T-helper 2 cell treated with Interferon-gamma antibody and Interleukin-4, amounts not matched to agents 5 μg/mL and 100 μg/mL, for 36 hours (primary cell): ENCODE results near the gene SULF2.
"Not testable (repeated sequence)": the region's sequence is repeated elsewhere in the genome, so short reads cannot be mapped to it uniquely, and the experiment has no call there.

Source experiments
- DNase-seq: peaks from one replicate; pipeline ENCODE4 v3.0.0; 2021; ENCODE audit warnings: low spot score
- H3K27ac Mint-ChIP-seq: one replicate; pipeline ENCODE4 v1.8.0; 2021; ENCODE audit warnings: mild to moderate bottlenecking, mixed read lengths
- H3K27me3 Mint-ChIP-seq: one replicate; pipeline ENCODE4 v1.8.0; 2021; ENCODE audit warnings: low read depth, mixed read lengths
- H3K36me3 Mint-ChIP-seq: one replicate; pipeline ENCODE4 v1.8.0; 2021; ENCODE audit warnings: low read depth, mixed read lengths
- H3K4me1 Mint-ChIP-seq: one replicate; pipeline ENCODE4 v1.8.0; 2021; ENCODE audit warnings: low read depth, mixed read lengths
- H3K4me3 Mint-ChIP-seq: one replicate; pipeline ENCODE4 v1.8.0; 2022; ENCODE audit warnings: mild to moderate bottlenecking, moderate library complexity, mixed read lengths
- H3K9me3 Mint-ChIP-seq: one replicate; pipeline ENCODE4 v1.8.0; 2021; ENCODE audit warnings: mixed read lengths

Gene SULF2

DNA sequence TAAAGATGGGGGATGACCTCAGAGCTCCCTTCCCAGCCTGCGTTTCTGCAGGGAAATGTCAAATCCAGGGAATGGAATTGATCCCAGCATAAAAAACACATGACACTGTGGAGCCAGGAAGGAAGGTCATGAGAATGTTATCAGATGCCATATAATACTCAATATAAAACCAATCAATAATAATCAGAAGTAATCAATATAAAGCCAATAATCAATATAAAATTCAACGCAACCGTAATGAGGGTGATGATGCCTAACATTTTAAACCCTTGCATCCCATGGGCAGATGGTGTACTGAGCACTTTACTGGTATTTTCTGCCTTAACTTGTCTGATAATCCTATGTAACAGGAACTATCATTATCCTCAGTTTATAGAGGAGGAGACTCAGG is 30.1 kb upstream of the SULF2 start:
- peaks cover 15% of the 10 kb centered on the region for H3K27me3 Mint-ChIP-seq

DNA sequence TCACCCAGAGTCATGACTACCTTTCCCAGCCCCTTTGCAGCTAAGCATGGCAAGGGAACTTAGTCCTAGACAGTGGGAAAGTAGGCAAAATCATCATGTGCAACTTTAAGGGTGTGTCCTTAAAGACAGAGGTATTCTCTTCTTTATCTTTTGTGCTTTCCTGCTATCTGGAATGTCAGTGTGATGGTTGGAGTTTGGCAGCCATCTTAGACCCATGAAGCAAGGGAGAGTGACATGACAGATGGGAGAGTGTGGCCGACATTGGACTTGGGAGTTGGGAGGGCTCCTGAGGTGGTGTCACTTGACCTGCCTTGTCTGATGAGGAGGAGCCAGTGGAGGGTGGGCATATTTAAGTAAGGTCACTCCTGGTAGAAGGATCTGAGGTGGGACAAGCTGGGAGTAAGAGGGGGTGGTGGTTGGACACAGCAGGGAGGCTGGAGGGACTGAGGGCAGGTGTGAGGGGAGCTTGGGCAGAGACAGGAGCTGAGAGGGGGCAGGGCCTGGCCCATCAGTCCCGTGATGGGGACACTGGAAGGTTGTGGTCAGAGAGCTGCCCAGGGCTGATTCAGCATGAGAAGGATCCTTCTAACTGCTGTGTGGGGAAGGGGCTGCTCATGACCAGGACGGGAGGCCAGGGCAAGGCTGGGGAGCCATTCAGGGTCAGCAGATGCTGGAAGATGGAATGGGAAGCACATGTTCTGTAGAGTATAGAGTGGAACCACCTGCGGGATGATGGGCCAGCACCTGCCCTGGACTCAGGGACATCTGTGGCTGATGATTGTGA is 29.5 kb upstream of the SULF2 start:
- H3K36me3 Mint-ChIP-seq, result no peaks in the 10 kb centered on the region
- no peak overlapping the region for H3K4me3 Mint-ChIP-seq
- DNase-seq, result no peak
- peaks cover 15% of the 10 kb centered on the region for H3K27me3 Mint-ChIP-seq
- H3K4me1 Mint-ChIP-seq, result no peaks in the 10 kb centered on the region
- H3K27ac Mint-ChIP-seq, result no peak overlapping the region
- H3K9me3 Mint-ChIP-seq, result no peaks in the 10 kb centered on the region

More for the DNA sequence above, 30.1 kb upstream of the SULF2 start:
- H3K4me3 Mint-ChIP-seq, result no peak overlapping the region
- DNase-seq, result no peak
- H3K9me3 Mint-ChIP-seq, result no peaks in the 10 kb centered on the region
- no peaks in the 10 kb centered on the region for H3K36me3 Mint-ChIP-seq
- no peak overlapping the region for H3K27ac Mint-ChIP-seq
- no peaks in the 10 kb centered on the region for H3K4me1 Mint-ChIP-seq

DNA sequence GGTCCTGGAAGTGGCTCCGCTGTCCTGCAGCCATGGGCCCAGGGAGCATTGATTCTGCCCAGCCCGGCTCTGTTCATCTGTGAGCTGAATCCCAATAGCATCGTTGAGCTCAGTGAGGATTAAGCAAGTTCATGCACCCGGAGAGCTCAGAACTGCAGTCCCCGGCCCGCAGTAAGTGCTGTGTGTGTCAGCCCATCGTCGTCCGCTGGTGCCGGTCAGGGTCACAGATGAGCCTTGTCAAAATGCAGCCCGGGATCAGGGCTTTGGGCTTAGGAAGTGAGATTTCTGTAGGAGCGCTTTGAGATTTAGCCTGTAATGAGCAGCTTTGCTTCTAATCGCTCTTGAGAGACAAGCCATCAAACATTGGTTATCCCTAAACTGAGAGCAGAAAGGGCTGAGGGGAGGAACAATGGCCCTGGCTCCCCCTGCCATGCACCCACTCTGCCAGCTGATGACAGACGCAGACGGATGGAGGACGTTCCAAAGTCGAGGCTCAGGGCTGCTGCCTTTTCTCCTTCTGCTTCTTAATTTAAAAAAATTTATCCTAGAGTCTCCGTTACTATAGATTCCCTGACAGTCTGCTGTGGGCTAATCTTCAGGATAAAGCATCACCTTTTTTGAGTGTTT is 25.6 kb upstream of the SULF2 start:
- H3K27me3 Mint-ChIP-seq, result peaks cover 15% of the 10 kb centered on the region
- no peak for DNase-seq
- no peaks in the 10 kb centered on the region for H3K36me3 Mint-ChIP-seq
- H3K4me3 Mint-ChIP-seq, result no peak overlapping the region
- no peaks in the 10 kb centered on the region for H3K9me3 Mint-ChIP-seq
- no peak overlapping the region for H3K27ac Mint-ChIP-seq
- H3K4me1 Mint-ChIP-seq, result no peaks in the 10 kb centered on the region

DNA sequence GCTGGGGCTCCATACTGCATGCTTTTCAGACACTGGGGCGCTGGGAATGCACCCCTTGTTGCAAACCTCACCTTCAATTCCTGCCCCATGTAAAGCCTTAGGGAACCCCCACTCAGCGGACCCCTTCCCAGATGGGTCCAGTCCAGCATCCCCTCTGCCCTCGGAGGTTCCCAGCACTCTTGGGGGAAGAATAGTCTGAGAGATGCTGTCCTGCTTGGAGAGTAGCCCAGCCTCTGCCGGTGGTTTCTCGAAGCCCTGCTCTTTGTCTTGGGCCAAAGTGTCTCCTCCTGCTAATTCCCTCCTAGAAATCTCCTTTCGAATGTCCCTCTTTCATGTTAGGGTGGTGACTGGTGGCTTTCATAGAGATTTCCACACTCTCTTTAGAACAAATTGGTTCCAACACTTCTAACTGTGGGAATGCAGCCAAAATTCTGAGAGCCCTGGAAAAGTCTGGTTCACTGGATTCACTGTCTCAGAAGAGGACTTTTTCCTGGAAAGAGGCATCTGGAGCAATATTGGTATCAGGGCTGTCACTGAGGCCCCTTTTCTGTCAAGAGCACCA is 24.9 kb upstream of the SULF2 start:
- Mint-ChIP-seq H3K4me3 (no peak overlapping the region), H3K27me3 (peaks cover 15% of the 10 kb centered on the region), H3K4me1 (no peaks in the 10 kb centered on the region), H3K27ac (no peak overlapping the region), H3K9me3 (no peaks in the 10 kb centered on the region), H3K36me3 (no peaks in the 10 kb centered on the region)
- DNase-seq, result no peak

DNA sequence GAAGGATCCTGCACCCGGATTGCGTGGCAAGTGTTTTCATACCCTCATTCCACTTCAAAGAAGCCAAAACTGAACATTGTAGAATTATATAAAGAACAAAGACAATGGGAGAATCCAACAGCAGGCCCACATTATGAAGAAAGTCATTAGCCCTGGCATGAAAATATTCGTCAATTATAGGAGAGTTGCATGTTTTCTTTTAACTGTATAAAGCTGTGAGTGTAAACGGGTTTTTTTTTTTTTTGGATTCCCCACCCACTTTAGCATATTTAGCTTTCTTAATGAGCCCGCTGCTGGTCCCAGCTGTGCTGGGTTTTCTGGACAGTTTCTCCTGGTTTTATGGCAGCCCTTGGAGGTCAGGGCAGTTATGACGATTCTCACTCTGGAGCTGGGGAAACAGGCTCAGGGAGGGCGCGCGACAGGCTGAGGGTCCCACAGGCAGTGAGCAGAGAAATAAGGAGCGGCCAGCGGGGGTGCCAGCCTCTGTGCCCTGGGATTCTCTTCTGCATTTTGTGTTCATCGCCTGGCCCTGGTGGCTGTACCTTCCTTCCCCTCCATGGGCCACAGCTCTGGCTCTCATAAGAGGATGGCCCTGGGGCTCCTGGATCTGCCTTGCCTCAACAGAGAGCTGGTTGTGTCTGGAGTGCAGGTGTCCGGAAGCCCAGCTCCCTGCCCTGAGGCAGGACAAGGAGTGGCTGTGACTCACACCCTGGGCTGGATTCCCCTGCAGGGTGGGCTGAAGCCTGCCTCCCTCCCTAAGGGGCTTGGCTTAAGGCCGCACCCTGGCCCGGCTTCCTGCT is 24.1 kb upstream of the SULF2 start:
- Mint-ChIP-seq H3K27me3 (peaks cover 15% of the 10 kb centered on the region), H3K36me3 (no peaks in the 10 kb centered on the region), H3K27ac (no peak overlapping the region), H3K4me1 (no peaks in the 10 kb centered on the region), H3K4me3 (no peak overlapping the region), H3K9me3 (no peaks in the 10 kb centered on the region)
- DNase-seq, result no peak

DNA sequence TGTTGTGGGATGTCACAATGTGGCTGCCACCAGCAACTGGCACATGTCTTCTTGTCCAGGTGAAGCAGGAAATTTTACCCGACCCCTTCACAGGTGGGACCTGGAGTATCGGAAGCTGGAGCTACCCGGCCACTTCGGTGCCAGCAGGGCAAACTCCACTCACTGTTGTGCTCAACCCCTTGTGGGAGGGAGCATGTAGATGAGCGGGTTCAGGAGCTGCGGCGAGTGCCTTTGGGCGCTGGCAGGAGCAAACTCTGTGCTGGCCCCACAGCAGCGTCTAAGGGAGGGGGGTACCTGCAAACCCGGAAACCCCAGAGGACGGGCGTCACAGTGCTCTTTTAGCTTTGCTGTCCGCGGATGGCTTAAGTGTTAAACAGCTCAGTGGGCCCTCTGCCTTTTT is 20.7 kb upstream of the SULF2 start:
- H3K4me1 Mint-ChIP-seq, result no peaks in the 10 kb centered on the region
- H3K27ac Mint-ChIP-seq, result no peak overlapping the region
- no peaks in the 10 kb centered on the region for H3K9me3 Mint-ChIP-seq
- no peak overlapping the region for H3K4me3 Mint-ChIP-seq
- no peak for DNase-seq
- H3K27me3 Mint-ChIP-seq, result no peaks in the 10 kb centered on the region
- no peaks in the 10 kb centered on the region for H3K36me3 Mint-ChIP-seq

DNA sequence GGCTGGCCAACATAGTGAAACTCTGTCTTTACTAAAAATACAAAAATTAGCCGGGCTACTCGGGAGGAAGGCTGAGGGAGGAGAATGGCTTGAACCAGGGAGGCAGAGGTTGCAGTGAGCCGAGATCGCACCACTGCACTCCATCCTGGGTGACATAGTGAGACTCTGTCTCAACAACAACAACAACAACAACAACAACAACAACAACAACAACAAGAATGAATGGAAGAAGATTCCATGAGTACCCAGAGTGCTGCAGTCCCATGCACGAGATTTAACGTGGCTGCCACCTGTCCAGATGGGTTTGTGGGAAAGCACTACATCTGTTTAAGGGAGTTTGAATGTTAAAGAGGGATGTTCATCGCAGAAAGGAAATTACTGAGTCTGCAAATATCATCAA is 19.7 kb upstream of the SULF2 start:
- not testable (repeated sequence) for H3K27me3 Mint-ChIP-seq, H3K36me3 Mint-ChIP-seq, H3K4me3 Mint-ChIP-seq, H3K27ac Mint-ChIP-seq, H3K9me3 Mint-ChIP-seq, DNase-seq, H3K4me1 Mint-ChIP-seq

DNA sequence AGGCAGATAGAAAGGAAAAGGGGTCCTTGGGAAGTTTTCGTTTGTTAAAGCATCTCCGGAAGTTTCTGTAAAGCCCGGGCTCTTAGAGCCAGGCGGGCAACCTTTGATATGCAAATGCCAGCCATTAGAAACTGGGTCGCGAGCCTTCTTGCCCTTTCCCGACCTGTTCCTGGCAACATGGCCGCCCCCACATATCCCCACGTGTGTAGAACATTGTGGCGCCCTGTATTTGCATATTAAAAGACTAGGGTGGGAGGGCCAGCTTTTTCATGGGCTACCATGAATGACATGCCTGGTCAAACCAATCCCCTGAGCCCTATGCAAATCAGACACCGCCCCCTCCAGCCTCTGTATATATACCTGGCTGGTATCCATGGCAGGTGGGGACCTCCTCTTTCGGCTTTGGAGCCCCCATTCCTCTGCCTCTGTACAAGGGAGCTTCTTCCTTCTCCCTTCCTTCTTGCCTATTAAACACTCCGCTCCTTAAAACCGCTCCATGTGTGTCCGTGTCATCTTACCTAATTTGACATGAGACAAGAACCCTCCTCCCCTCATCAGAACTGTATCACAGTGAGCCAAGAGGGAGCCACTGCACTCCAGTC is 19.0 kb upstream of the SULF2 start:
- not testable (repeated sequence) for H3K27ac Mint-ChIP-seq, H3K9me3 Mint-ChIP-seq, DNase-seq, H3K27me3 Mint-ChIP-seq, H3K4me3 Mint-ChIP-seq, H3K4me1 Mint-ChIP-seq, H3K36me3 Mint-ChIP-seq

DNA sequence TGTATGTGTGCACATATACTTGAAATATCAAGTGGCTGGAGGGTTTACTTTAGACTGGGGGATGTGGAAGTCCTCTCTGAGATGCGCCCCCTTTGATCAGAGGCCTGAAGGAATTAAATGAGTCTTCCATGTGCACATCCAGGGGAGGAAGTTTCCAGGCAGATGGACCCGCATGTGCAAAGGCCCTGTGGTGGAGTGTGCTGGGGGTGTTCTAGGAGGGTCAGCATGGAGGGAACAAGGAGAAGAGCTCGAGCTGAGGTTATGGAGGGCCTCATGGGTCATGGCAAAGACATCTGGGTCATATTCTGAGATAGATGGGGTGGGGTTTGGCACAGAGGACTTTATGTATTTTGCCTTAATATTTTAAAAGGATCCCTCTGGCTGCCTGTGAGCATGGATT is 17.7 kb upstream of the SULF2 start:
- Mint-ChIP-seq H3K27me3 (peaks cover 2% of the 10 kb centered on the region), H3K36me3 (no peaks in the 10 kb centered on the region), H3K4me3 (no peak overlapping the region), H3K4me1 (no peaks in the 10 kb centered on the region), H3K9me3 (no peaks in the 10 kb centered on the region), H3K27ac (no peak overlapping the region)
- DNase-seq, result no peak

DNA sequence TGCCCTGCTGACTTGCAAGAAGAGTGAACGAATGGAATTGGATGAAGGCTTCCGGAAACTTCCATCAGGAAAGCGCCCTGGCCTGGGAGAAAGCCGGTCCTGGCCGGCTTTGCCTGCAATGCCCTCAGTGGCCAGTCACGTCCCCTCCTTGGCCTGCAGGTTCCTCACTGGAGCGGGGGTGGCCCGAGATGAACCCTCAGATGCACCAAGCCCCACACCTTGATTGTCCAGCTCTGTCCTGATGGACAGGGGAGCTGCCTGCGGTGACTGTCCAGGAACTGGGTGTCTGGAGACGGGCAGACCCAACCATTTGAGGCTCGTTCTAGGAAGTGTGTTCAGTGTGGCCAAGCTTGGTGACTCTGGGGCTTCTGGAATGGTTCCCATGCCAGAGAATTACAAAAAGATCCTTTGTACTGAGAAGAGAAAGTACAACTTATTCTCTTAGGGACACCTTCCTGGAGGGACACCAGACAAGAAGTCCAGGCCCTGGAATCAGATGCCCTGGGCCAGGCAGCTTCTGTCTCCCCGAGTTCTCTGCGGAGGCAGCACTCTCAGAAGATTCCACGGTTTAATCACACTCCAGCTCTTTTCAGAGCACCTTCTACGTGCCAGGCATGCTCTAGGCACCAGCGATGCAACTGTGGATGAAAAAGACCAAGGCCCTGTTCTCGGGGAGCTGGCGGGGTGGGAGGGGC is 17.1 kb upstream of the SULF2 start:
- peaks cover 2% of the 10 kb centered on the region for H3K27me3 Mint-ChIP-seq
- H3K9me3 Mint-ChIP-seq, result no peaks in the 10 kb centered on the region
- no peaks in the 10 kb centered on the region for H3K4me1 Mint-ChIP-seq
- no peak overlapping the region for H3K4me3 Mint-ChIP-seq
- DNase-seq, result no peak
- no peak overlapping the region for H3K27ac Mint-ChIP-seq
- H3K36me3 Mint-ChIP-seq, result no peaks in the 10 kb centered on the region

DNA sequence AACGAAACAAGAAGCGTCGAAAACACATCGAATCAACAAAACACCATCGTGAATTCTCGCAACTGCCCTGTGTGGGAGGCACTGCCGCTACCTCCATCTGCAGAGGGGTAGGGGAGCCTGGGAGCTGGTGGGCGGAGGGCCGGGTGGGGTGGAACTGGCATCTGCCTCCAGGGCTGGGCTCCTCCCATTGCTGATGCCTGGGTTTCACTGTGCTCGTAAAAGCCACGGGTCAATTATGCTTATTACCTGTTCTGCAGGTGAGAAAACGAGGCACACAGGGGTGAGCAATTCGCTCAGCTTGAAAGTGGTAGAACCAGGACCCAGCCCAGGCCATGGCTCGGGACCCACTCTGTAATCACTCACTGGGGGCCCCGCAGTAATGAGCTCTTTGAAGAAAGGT is 16.5 kb upstream of the SULF2 start:
- no peak for DNase-seq
- no peaks in the 10 kb centered on the region for H3K36me3 Mint-ChIP-seq
- H3K4me3 Mint-ChIP-seq, result no peak overlapping the region
- no peak overlapping the region for H3K27ac Mint-ChIP-seq
- H3K4me1 Mint-ChIP-seq, result no peaks in the 10 kb centered on the region
- H3K9me3 Mint-ChIP-seq, result no peaks in the 10 kb centered on the region
- peaks cover 2% of the 10 kb centered on the region for H3K27me3 Mint-ChIP-seq

DNA sequence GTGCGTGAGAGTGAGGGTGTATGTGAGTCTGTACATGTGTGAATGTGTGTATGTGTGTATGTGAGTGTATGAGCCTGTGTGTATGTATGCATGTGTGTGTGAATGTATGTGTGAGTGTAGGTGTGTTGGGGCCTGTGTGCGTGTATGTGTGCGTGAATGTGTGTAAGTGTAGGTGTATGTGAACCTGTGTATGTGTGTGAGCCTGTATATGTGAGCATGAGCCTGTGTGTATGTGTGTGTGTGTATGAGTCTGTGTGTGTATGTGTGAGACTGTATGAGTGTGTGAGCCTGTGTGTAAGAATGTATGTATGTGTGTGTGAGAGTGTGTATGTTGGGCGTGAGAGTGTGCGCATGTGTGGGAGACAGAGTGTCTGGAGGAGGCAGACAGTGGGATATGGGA is 15.8 kb upstream of the SULF2 start:
- Mint-ChIP-seq H3K4me1 (no peaks in the 10 kb centered on the region), H3K27me3 (peaks cover 2% of the 10 kb centered on the region)

DNA sequence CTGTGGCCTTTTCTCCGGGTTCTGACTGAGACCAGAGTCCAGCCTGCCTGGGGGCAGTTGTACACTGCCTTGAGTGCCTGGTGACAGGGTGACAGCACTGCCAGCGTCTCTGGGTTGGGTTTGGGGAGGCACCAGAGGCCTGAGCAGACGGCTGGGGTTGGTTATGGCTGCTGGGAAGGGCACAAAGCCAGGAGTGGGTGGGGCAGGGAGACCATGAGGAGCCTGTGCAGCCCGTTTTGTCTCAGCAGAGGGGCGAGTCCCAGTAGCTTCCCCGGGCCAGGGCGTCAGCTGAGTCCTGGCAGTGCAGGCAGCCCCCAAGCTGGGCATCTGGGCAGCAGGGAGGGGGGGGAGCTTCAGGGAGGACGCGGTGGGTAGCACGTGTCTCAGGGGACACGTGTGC is 15.3 kb upstream of the SULF2 start:
- Mint-ChIP-seq H3K36me3 (no peaks in the 10 kb centered on the region), H3K4me1 (no peaks in the 10 kb centered on the region), H3K27ac (no peak overlapping the region), H3K4me3 (no peak overlapping the region), H3K9me3 (no peaks in the 10 kb centered on the region), H3K27me3 (peaks cover 2% of the 10 kb centered on the region)
- no peak for DNase-seq

More for the DNA sequence above, 15.8 kb upstream of the SULF2 start:
- no peak for DNase-seq
- H3K4me3 Mint-ChIP-seq, result no peak overlapping the region
- H3K27ac Mint-ChIP-seq, result no peak overlapping the region
- no peaks in the 10 kb centered on the region for H3K36me3 Mint-ChIP-seq
- no peaks in the 10 kb centered on the region for H3K9me3 Mint-ChIP-seq
